HG03457 (cell line): ENCODE data around the gene SLC48A1.
A peak's percentile ranks its signal among the peaks of the same experiment; 100 is the strongest.

Experiments used
- ATAC-seq: cut with Tn5 transposase; IDR thresholded peaks from one replicate; pipeline ENCODE4 v1.9.1; 2021; ENCODE audit warnings: moderate number of reproducible peaks; ENCODE audit not compliant: unreplicated experiment

The SLC48A1 gene

GRCh38 chr12:47776471-47777143 is 3.6 kb downstream of the SLC48A1 start:
- ATAC-seq, result no peak

GRCh38 chr12:47777151-47777550 is 4.1 kb downstream of the SLC48A1 start:
- ATAC-seq, result no peak

GRCh38 chr12:47777741-47778558 is 4.9 kb downstream of the SLC48A1 start:
- ATAC-seq, result no peak

GRCh38 chr12:47778881-47779280 is 5.8 kb downstream of the SLC48A1 start:
- ATAC-seq, result no peak

GRCh38 chr12:47779301-47779942 is 6.4 kb downstream of the SLC48A1 start:
- ATAC-seq, result peak; percentile 57

GRCh38 chr12:47779943-47780504 is 7.0 kb downstream of the SLC48A1 start:
- ATAC-seq, result no peak

DNA sequence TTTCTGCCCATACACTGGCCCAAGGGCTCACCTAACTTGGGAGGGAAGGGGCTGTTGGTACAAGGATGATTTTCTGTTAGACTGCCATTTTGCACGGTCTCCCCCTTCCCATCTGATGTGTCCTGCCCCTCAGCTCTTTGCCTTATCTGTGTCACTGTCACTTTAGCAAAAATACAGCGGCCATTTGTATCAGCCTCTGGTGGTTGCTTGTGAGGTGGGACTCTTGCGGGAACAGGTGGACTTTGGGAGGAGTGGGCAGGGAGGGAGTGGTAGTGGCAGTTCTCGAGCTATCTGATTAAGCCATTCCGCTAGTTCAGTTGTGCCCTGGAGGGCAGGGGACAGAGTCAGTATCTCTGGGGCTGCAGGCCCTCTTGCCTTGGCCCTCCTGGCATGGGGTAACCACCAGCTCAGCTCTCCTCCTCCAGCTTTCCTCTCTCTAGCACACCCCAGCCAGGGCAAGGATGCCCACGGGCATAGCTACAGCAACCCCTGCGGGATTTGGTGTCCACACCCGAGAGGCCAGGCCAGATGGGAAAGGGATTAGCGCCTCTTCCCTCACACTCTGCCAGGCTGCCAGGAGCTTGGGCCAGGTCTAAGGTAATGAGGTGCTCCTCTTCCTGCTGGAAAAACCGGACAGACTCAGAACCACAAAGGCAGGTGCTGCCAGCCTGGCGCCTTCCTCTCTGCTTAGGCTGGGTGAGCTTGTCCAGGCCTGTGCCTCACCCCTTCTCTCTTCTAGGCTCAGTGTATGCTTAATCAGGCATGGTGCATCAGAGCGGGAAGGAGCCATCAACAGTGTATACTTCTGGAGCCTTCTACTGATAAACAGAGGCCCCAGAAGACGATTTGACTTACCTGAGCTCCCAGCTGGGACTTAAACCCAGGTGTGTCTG is 8.7 kb downstream of the SLC48A1 start:
- ATAC-seq, result no peak

GRCh38 chr12:47782372-47782770 is 9.3 kb downstream of the SLC48A1 start:
- ATAC-seq, result no peak

GRCh38 chr12:47783024-47783755 is 10.2 kb downstream of the SLC48A1 start:
- ATAC-seq, result no peak

GRCh38 chr12:47783821-47784819 is 11.1 kb downstream of the SLC48A1 start:
- ATAC-seq, result no peak

GRCh38 chr12:47785036-47785886 is 12.2 kb downstream of the SLC48A1 start:
- ATAC-seq, result no peak

DNA sequence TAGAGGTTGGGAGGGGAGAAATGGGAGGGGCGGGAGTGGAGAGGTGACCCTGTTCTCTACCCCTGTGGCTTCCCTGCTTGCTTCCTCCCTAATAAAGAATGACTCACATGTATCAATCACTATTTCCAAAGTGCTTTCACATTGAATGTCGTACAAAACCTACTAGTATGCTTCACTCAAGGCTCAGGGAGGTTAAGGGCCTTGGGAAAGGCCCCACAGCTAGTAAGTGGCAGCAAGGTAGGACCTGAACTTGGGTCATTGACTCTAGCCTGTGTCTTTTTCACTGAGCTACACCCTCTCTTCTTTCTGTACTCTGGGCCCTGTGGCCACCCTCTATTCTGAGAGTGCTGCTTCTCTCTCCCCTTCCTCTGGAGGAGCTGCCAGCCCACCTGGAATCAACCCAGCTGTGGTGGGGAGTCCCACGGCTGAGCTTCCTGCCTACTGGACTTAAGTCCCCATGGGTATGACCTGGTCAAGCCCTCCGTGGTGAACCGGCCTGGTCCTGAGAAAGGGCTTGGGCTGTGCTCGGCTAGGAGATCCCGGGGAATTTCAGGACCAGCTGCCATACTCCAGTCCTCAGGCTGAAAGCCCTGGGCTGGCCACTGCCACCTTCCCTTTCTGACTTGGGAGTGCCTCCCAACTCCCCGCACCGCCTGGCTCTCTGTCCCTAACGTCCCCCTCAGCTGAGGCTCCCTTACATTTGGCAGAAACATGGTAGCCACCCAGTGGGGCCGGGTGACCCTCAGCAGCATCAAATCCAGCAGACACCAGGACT is 13.0 kb downstream of the SLC48A1 start:
- no peak for ATAC-seq

GRCh38 chr12:47786662-47787280 is 13.7 kb downstream of the SLC48A1 start:
- ATAC-seq, result no peak

GRCh38 chr12:47787596-47788319 is 14.7 kb downstream of the SLC48A1 start:
- ATAC-seq, result no peak

- no peak for ATAC-seq
These were observed 16.1 kb downstream of the SLC48A1 start for GRCh38 chr12:47789141-47789540.
